GM18517 (cell line): ENCODE data around the gene AP3S1.

Source experiments
- ATAC-seq: cut with Tn5 transposase; IDR thresholded peaks from one replicate; pipeline ENCODE4 v1.9.1; 2021; ENCODE audit warnings: mild to moderate bottlenecking, moderate library complexity; ENCODE audit not compliant: unreplicated experiment

Gene AP3S1

GRCh38 chr5:115934388-115934974 lies 92.7 kb downstream of the AP3S1 start:
- ATAC-seq: no peak

GRCh38 chr5:115936031-115936430 lies 94.3 kb downstream of the AP3S1 start:
- ATAC-seq: no peak

- no peak for ATAC-seq
Observed at GRCh38 chr5:115939059-115939458, 97.3 kb downstream of the AP3S1 start.

- ATAC-seq: no peak
Observed at GRCh38 chr5:115940080-115940810, 98.5 kb downstream of the AP3S1 start.

GRCh38 chr5:115941051-115941675 lies 99.4 kb downstream of the AP3S1 start:
- ATAC-seq: no peak

- no peak for ATAC-seq
Observed at GRCh38 chr5:115944501-115944900, 102.8 kb downstream of the AP3S1 start.

GRCh38 chr5:115946655-115947054 lies 104.9 kb downstream of the AP3S1 start:
- no peak for ATAC-seq

GRCh38 chr5:115947260-115947659 lies 105.5 kb downstream of the AP3S1 start:
- ATAC-seq: no peak

GRCh38 chr5:115948091-115948534 lies 106.4 kb downstream of the AP3S1 start:
- ATAC-seq: no peak

- ATAC-seq: no peak
Observed at GRCh38 chr5:115949096-115949495, 107.4 kb downstream of the AP3S1 start.

GRCh38 chr5:115952588-115952987 lies 110.9 kb downstream of the AP3S1 start:
- no peak for ATAC-seq

GRCh38 chr5:115954144-115954543 lies 112.4 kb downstream of the AP3S1 start:
- ATAC-seq: no peak

- ATAC-seq: no peak
Observed at GRCh38 chr5:115956957-115957356, 115.2 kb downstream of the AP3S1 start.

GRCh38 chr5:115961381-115962238 lies 119.9 kb downstream of the AP3S1 start:
- ATAC-seq: no peak

GRCh38 chr5:115962239-115962564 lies 120.5 kb downstream of the AP3S1 start, which contains the start of gene LVRN:
Gene LVRN, plus strand, starts transcription at chr5:115962475. Its CDS starts 143 bp downstream, at chr5:115962618.
- no peak for ATAC-seq

- no peak for ATAC-seq
Observed at GRCh38 chr5:115962565-115963402, 121.0 kb downstream of the AP3S1 start.

GRCh38 chr5:115963566-115963965 lies 121.8 kb downstream of the AP3S1 start:
- ATAC-seq: no peak
